CD4-positive, alpha-beta memory T cell (primary cell): ENCODE measurements around the gene TUBGCP3. TPM values are rescaled to one million over a fixed set of nuclear protein-coding genes. Genes with fewer than 3 reads are reported as not detected.

ENCODE experiments used
- CTCF ChIA-PET: fragments of 350-600 bp; sonication (Branson Sonifier 250); formaldehyde crosslinking; loops from one replicate; lab custom pipeline; 2021; ENCODE audit warnings: inconsistent platforms; ENCODE audit not compliant: partially characterized antibody; lab: Charles Lee
- POLR2A ChIA-PET: fragments of 350-600 bp; sonication (Branson Sonifier 250); formaldehyde crosslinking; loops from one replicate; lab custom pipeline; 2021; ENCODE audit not compliant: partially characterized antibody; lab: Charles Lee
- DNase-seq, 5 donors: peaks; one replicate each; pipeline versions ENCODE4 v3.0.0 to v3.0.0-alpha.2; 2020 to 2022; ENCODE audit warnings: mixed read lengths in 1 of 5
- H3K27ac ChIP-seq: one replicate; pipeline ENCODE4 v1.7.0; 2013; ENCODE audit warnings: low read depth, low read length
- H3K27me3 ChIP-seq: 2 replicates; pipeline ENCODE4 v1.7.0; 2013; ENCODE audit warnings: mild to moderate bottlenecking, low read length, moderate library complexity; ENCODE audit not compliant: insufficient read depth
- H3K36me3 ChIP-seq: 2 replicates; pipeline ENCODE4 v1.7.0; 2013; ENCODE audit warnings: mild to moderate bottlenecking, low read length, moderate library complexity; ENCODE audit not compliant: insufficient read depth
- H3K4me1 ChIP-seq: 2 replicates; pipeline ENCODE4 v1.7.0; 2013; ENCODE audit warnings: mild to moderate bottlenecking, low read length, moderate library complexity; ENCODE audit not compliant: insufficient read depth
- H3K4me3 ChIP-seq, 2 donors: one replicate each; pipeline ENCODE4 v1.7.0; 2013; ENCODE audit warnings: low read length in 2 of 2, mild to moderate bottlenecking in 1 of 2
- H3K9me3 ChIP-seq, 2 donors: one replicate each; pipeline ENCODE4 v1.7.0; 2013; ENCODE audit warnings: low read length in 2 of 2, control low read depth in 1 of 2; ENCODE audit not compliant: control insufficient read depth in 1 of 2
- H3K27ac Mint-ChIP-seq, 7 donors: one replicate each; pipeline ENCODE4 v1.8.0; 2020 to 2021; ENCODE audit warnings: mixed read lengths in 7 of 7, mild to moderate bottlenecking in 6 of 7, inconsistent platforms in 3 of 7, moderate library complexity in 3 of 7
- H3K27me3 Mint-ChIP-seq, 2 donors: one replicate each; pipeline ENCODE4 v1.8.0; 2020 to 2021; ENCODE audit warnings: mixed read lengths in 2 of 2
- H3K36me3 Mint-ChIP-seq, 2 donors: one replicate each; pipeline ENCODE4 v1.8.0; 2020 to 2021; ENCODE audit warnings: mixed read lengths in 2 of 2, inconsistent platforms in 1 of 2, mild to moderate bottlenecking in 1 of 2
- H3K4me1 Mint-ChIP-seq, 4 donors: one replicate each; pipeline ENCODE4 v1.8.0; 2020 to 2021; ENCODE audit warnings: mixed read lengths in 4 of 4, mild to moderate bottlenecking in 1 of 4
- H3K4me3 Mint-ChIP-seq, 8 donors: one replicate each; pipeline ENCODE4 v1.8.0; 2020 to 2021; ENCODE audit warnings: mixed read lengths in 8 of 8, mild to moderate bottlenecking in 7 of 8, moderate library complexity in 6 of 8, inconsistent platforms in 3 of 8
- H3K9me3 Mint-ChIP-seq, 8 donors: one replicate each; pipeline ENCODE4 v1.8.0; 2020 to 2021; ENCODE audit warnings: mixed read lengths in 8 of 8, mild to moderate bottlenecking in 5 of 8, inconsistent platforms in 3 of 8, moderate library complexity in 1 of 8
- intact Hi-C: fragments of 100-400 bp; cut with micrococcal nuclease; formaldehyde crosslinking; loops from one replicate; pipeline ENCODE4 v1.15.1; 2023
- polyA plus RNA-seq, 2 donors: library from polyadenylated mRNA; unstranded; fragments of 300-500 nt; fragmentation: Illumina TruSeq; gene quantifications; one replicate each; pipeline ENCODE4 v1.2.3, GENCODE V29; 2021
- total RNA-seq, 2 experiments: library from RNA; stranded (reverse); gene quantifications; one replicate each; pipeline ENCODE4 v1.2.3, GENCODE V29; 2021

Gene TUBGCP3
- total and polyA plus RNA-seq, 4 experiments from 2014 or later = 13.1 to 43.7 (median 29.1) TPM

- no peaks in the 10 kb centered on the region for H3K4me1 ChIP-seq
- ChIA-PET POLR2A (no interaction called here), CTCF (no interaction called here)
- Mint-ChIP-seq H3K4me1 (no peaks in the 10 kb centered on the region), H3K27ac (no peak overlapping the region), H3K36me3 (no peaks in the 10 kb centered on the region), H3K9me3 (peaks cover 0 to 19% (median 11%) of the 10 kb centered on the region in 8 donors), H3K27me3 (peaks cover 3 to 4% of the 10 kb centered on the region in 2 donors), H3K4me3 (no peak overlapping the region)
- DNase-seq = no peak
- H3K36me3 ChIP-seq = no peaks in the 10 kb centered on the region
- no peak overlapping the region for H3K4me3 ChIP-seq
- H3K9me3 ChIP-seq = no peaks in the 10 kb centered on the region
- intact Hi-C loops = no loop called here
- H3K27ac ChIP-seq = no peak overlapping the region
- no peaks in the 10 kb centered on the region for H3K27me3 ChIP-seq
Observed at GRCh38 chr13:112456138-112457056, 131.6 kb downstream of the TUBGCP3 start.

- Mint-ChIP-seq H3K9me3 (peaks cover 0 to 17% (median 11%) of the 10 kb centered on the region in 8 donors), H3K4me3 (no peak overlapping the region), H3K36me3 (no peaks in the 10 kb centered on the region), H3K27me3 (peaks cover 3 to 4% of the 10 kb centered on the region in 2 donors), H3K4me1 (no peaks in the 10 kb centered on the region), H3K27ac (no peak overlapping the region)
- Histone ChIP-seq H3K36me3 (no peaks in the 10 kb centered on the region), H3K27ac (no peak overlapping the region), H3K4me3 (no peak overlapping the region), H3K4me1 (no peaks in the 10 kb centered on the region), H3K9me3 (no peaks in the 10 kb centered on the region), H3K27me3 (no peaks in the 10 kb centered on the region)
- DNase-seq = no peak
- CTCF ChIA-PET = no interaction called here
- intact Hi-C loops = no loop called here
- POLR2A ChIA-PET = no interaction called here
Observed at GRCh38 chr13:112455476-112456059, 132.4 kb downstream of the TUBGCP3 start.

- CTCF ChIA-PET = no interaction called here
- intact Hi-C loops = no loop called here
Observed at GRCh38 chr13:112454648-112455334, 133.2 kb downstream of the TUBGCP3 start.

GRCh38 chr13:112453874-112454647 lies 133.9 kb downstream of the TUBGCP3 start:
- Histone ChIP-seq H3K4me1 (no peaks in the 10 kb centered on the region), H3K4me3 (no peak overlapping the region), H3K36me3 (no peaks in the 10 kb centered on the region), H3K9me3 (no peaks in the 10 kb centered on the region), H3K27ac (no peak overlapping the region), H3K27me3 (no peaks in the 10 kb centered on the region)
- intact Hi-C loops = no loop called here
- no peak for DNase-seq
- Mint-ChIP-seq H3K4me1 (no peaks in the 10 kb centered on the region), H3K27ac (no peak overlapping the region), H3K4me3 (no peak overlapping the region), H3K36me3 (no peaks in the 10 kb centered on the region), H3K9me3 (peaks cover 0 to 7% (median 3%) of the 10 kb centered on the region in 8 donors), H3K27me3 (peaks cover 0 to 3% of the 10 kb centered on the region in 2 donors)
- ChIA-PET POLR2A (no interaction called here), CTCF (no interaction called here)

More at GRCh38 chr13:112454648-112455334, 133.2 kb downstream of the TUBGCP3 start:
- no peaks in the 10 kb centered on the region for H3K9me3 ChIP-seq
- no peaks in the 10 kb centered on the region for H3K36me3 ChIP-seq
- Mint-ChIP-seq H3K4me1 (no peaks in the 10 kb centered on the region), H3K27me3 (peaks cover 1 to 3% of the 10 kb centered on the region in 2 donors), H3K4me3 (no peak overlapping the region), H3K27ac (no peak overlapping the region), H3K36me3 (no peaks in the 10 kb centered on the region), H3K9me3 (peaks cover 0 to 15% (median 6%) of the 10 kb centered on the region in 8 donors)
- POLR2A ChIA-PET = no interaction called here
- H3K4me1 ChIP-seq = no peaks in the 10 kb centered on the region
- no peak overlapping the region for H3K4me3 ChIP-seq
- H3K27ac ChIP-seq = no peak overlapping the region
- no peaks in the 10 kb centered on the region for H3K27me3 ChIP-seq
- no peak for DNase-seq

- H3K27me3 Mint-ChIP-seq = peaks cover 0 to 3% of the 10 kb centered on the region in 2 donors
- H3K4me1 Mint-ChIP-seq = no peaks in the 10 kb centered on the region
- Histone ChIP-seq H3K4me3 (no peak overlapping the region), H3K27ac (no peak overlapping the region), H3K27me3 (no peaks in the 10 kb centered on the region), H3K9me3 (no peaks in the 10 kb centered on the region), H3K36me3 (no peaks in the 10 kb centered on the region), H3K4me1 (no peaks in the 10 kb centered on the region)
- intact Hi-C loops = no loop called here
- no peaks in the 10 kb centered on the region for H3K36me3 Mint-ChIP-seq
- no peak overlapping the region for H3K27ac Mint-ChIP-seq
- ChIA-PET POLR2A (no interaction called here), CTCF (no interaction called here)
- H3K9me3 Mint-ChIP-seq = peaks cover 0 to 2% (median 0%) of the 10 kb centered on the region in 8 donors
- no peak for DNase-seq
- H3K4me3 Mint-ChIP-seq = no peak overlapping the region
Observed at GRCh38 chr13:112453207-112453829, 134.6 kb downstream of the TUBGCP3 start.

GRCh38 chr13:112452380-112453206 lies 135.4 kb downstream of the TUBGCP3 start:
- no peaks in the 10 kb centered on the region for H3K4me1 Mint-ChIP-seq
- DNase-seq = no peak
- peaks cover 0 to 2% (median 0%) of the 10 kb centered on the region in 8 donors for H3K9me3 Mint-ChIP-seq
- H3K4me1 ChIP-seq = no peaks in the 10 kb centered on the region
- CTCF ChIA-PET = no interaction called here
- intact Hi-C loops = no loop called here
- no peak overlapping the region for H3K4me3 ChIP-seq
- POLR2A ChIA-PET = no interaction called here
- no peak overlapping the region for H3K27ac ChIP-seq
- peaks cover 0 to 3% of the 10 kb centered on the region in 2 donors for H3K27me3 Mint-ChIP-seq
- no peak overlapping the region for H3K4me3 Mint-ChIP-seq
- H3K36me3 Mint-ChIP-seq = no peaks in the 10 kb centered on the region
- no peaks in the 10 kb centered on the region for H3K27me3 ChIP-seq
- H3K27ac Mint-ChIP-seq = no peak overlapping the region
- H3K36me3 ChIP-seq = no peaks in the 10 kb centered on the region
- H3K9me3 ChIP-seq = no peaks in the 10 kb centered on the region
